ENCODE measurements around the gene CDY2A.
"Not testable (repeated sequence)": the region's sequence is repeated elsewhere in the genome, so short reads cannot be mapped to it uniquely, and the experiment has no call there.

Gene CDY2A

DNA sequence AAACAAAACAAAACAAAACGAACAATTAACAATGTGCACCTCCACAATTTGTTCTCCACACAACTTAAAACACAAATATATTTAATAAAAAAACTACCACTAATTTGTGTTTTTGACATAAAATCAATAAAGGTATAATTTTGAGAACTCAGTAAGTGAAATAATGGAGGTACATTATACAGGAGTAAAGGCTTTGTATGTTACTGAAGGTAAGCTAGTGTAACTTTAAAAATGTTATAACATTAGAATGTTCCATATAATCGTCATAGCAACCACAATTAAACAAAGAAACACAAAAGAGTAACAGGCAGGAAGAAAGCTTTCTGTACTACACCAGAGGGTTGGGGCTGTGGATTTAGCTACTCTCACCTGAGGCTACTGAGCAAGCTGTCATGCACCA, at the start of gene CDY2A:
CDY2A (plus strand) TSS at position 301 of the 400 bp plus-strand sequence. CDS start 328 bp downstream, outside the sequence.
- not testable (repeated sequence) for DNase-seq (ENCODE audit: low read depth in 2 of 2)

DNA sequence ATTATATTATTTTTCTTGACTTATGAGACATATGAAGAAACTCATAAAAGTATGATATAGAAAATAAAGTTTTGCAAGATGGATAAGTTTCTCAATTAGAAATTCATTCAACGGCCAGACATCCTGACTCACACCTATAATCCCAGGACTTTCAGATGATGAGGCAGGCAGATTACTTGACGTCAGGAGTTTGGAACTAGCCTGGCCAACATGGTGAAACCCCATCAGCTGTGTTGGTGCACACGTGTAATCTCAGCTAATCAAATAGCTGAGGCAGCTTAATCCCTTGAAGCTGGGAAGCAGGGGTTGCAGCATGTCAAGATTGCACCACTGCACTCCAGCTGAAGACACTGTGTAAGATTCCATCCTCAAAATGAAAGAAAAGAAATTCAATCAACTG, 28.0 kb upstream of the CDY2A start:
- DNase-seq (ENCODE audit: low read depth in 2 of 2) = not testable (repeated sequence)

GRCh38 chrY:17998266-17998665, 27.3 kb upstream of the CDY2A start:
- DNase-seq (ENCODE audit: low read depth in 2 of 2) = not testable (repeated sequence)

GRCh38 chrY:18023897-18024296, 1.7 kb upstream of the CDY2A start:
- DNase-seq (ENCODE audit: low read depth in 2 of 2) = not testable (repeated sequence)

- not testable (repeated sequence) for DNase-seq (ENCODE audit: low read depth in 2 of 2)
These were observed 3.3 kb downstream of the CDY2A start for GRCh38 chrY:18028845-18029244.

- not testable (repeated sequence) for DNase-seq (ENCODE audit: low read depth in 2 of 2)
These were observed 4.6 kb downstream of the CDY2A start for GRCh38 chrY:18030178-18030577.

- not testable (repeated sequence) for DNase-seq (ENCODE audit: low read depth in 2 of 2)
These were observed 8.7 kb downstream of the CDY2A start for GRCh38 chrY:18034100-18034814.

DNA sequence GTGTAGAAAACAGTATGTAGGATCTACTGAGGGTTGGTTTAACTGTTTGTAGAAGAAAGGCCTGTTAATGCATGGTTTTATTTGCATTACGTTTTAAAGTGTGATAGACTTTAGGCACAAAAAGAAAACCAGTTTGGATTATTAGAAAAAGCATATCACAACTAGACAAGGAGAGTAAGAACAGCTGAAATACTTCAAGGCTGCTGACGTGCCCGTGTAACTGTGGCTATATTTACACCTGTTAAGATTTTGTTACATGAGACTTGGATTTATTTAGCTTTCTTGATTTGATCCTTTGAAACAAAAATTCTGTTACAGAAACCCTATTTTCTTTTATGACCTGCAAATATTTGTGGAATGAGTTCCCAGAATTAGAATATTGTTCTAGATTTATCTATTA, 9.3 kb downstream of the CDY2A start:
- not testable (repeated sequence) for DNase-seq (ENCODE audit: low read depth in 2 of 2)

DNA sequence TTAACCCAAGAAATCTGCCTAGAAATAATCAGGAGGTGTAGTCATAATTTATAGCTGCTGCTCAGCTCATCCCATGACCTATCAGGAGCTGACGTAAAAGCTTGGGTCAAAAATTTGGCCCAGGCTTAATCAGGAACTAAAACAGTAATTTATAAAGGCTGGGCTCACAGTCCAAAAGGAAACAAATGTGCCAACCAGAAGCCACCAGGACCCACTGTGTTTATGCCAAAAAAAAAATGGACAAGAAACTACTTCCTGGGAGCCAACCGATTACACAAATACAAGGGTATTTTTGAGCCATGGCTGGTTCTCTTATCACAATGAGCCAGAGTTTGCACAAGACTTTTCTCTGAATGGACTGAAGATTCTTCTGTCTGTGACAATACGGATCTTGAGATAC, 19.4 kb downstream of the CDY2A start:
- not testable (repeated sequence) for DNase-seq (ENCODE audit: low read depth in 2 of 2)

DNA sequence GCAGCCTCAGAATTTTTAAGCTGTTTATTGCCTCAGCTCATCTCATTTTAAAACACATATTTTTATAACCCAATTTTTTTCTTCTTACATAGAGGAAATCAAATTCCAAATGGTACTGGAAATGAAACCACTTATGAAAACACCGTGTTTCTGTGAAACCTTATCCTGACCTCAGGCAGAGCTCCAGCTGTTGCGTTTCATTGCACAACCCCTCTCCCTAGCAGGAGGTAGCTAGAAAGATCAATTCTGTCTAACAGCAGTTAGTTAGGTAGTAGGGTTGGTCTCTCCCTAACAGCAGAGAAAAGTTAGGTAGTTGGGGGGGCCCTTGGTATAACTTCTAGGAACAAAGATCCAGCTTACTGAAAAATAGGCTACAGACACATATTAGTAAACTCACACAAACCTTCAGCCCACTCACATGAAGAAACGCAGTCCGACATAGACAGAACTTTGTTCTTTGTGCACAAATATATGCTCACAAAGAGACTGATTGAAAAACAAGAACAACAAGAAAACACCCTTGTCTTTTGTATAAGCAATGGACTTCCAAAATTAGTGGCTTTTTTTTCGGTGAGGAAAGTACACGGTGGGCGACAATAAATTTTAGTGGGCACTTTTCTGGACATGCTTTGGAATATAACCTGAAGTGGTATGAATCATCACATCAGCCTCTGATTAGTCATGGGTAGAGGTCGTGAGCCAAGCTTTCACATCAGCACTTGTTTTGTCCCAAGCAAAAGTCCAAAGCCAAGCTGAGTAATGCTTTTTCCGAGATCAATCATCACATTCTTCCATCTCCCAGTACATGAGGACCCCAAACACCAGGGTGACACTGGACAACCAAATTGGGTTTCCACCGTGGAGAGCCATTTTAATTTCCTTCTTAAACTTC, 22.8 kb downstream of the CDY2A start:
- not testable (repeated sequence) for DNase-seq (ENCODE audit: low read depth in 2 of 2)

DNA sequence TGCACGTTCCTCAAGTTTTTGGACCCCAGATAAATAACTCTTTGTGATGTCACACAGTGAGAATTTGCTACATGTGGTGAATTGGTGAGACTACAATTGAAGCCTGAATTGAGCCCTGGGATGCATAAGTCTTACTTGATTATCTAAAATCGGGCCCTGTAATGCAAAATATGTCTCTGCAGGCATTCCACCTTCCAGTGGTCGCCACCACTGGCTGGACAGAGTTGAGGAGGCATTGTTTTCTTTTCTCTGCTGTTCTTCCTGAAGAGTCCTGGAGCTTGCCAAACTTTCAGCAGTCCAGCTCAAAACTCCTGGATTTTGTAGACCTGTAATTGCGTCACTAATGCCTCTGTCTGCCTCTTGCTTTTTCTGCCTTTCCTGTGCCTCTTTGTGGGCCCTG, 23.5 kb downstream of the CDY2A start:
- not testable (repeated sequence) for DNase-seq (ENCODE audit: low read depth in 2 of 2)

DNA sequence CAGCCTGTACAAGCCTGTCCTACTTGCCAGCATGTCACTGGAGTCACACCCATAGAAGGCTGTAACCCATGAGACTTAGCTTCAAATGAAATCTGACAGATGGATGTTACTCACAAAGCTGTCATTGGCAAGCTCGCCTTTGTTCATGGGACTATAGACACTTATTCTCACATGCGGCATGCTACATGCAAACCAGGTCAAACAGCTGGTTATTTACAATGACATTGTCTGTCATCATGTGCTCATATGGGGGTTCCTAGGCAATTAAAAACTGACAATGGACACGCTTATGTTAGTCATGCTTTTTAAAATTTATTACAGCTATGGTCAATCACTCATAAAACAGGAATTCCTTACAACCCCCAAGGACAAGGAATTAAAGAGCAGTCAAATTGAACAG, 30.9 kb downstream of the CDY2A start:
- not testable (repeated sequence) for DNase-seq (ENCODE audit: low read depth in 2 of 2)

DNA sequence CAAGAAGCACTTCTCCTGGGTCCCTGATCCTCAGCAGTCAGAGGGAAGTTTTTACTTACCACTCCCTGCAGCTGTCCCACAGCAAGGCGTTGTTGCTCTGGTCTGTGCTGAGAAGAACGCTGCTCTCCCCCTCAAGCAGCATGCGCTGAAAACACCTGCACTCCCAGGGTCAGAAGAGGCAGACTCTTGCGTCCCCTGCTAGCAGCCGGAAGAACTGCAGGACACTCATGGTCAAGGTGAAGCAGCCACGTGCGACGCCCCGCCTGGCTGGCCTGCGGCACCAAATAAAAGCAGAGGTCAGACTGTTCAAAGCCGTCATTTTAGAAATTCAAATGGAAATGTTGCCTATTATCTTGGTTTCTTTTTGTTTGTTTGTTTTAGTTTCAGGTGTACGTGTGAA, 47.9 kb downstream of the CDY2A start:
- DNase-seq (ENCODE audit: low read depth in 2 of 2) = not testable (repeated sequence)
